22Rv1 (cell line): Measurements from ENCODE around the gene MAD1L1.

Source experiments
- CTCF ChIP-seq: fragments of 450-650 bp; IDR thresholded peaks from 2 replicates; pipeline ENCODE4 v1.5.1; 2017; ENCODE audit warnings: mild to moderate bottlenecking
- ZFX ChIP-seq: fragments of 450-650 bp; IDR thresholded peaks from 2 replicates; pipeline ENCODE4 v1.6.1; 2017; ENCODE audit warnings: antibody characterized with exemption, borderline replicate concordance

GRCh38 chr7:2009541-2010001 is 223.2 kb downstream of the MAD1L1 start:
- TF ChIP-seq CTCF (no peak), ZFX (no peak)
